ENCODE measurements around the gene DAZAP1. TPM values are rescaled to one million over a fixed set of nuclear protein-coding genes. Genes with fewer than 3 reads are reported as not detected.

DAZAP1 gene
- total RNA-seq, 2 experiments from 2014 or later = 128 to 133 TPM

- no peak for ATAC-seq (ENCODE audit: poor library complexity)
- Histone ChIP-seq H3K4me1 (ENCODE audit: insufficient read depth, low read length) (peaks cover 12% of the 10 kb centered on the region), H3K4me3 (ENCODE audit: low read length) (no peak overlapping the region), H3K36me3 (ENCODE audit: insufficient read depth, low read length) (peaks cover 34% of the 10 kb centered on the region), H3K27ac (ENCODE audit: low read depth in 1 of 2, low read length in 2 of 2) (no peak overlapping the region), H3K27me3 (ENCODE audit: control insufficient read depth in 1 of 2, insufficient read depth in 2 of 2, low read length in 2 of 2) (no peaks in the 10 kb centered on the region), H3K9me3 (ENCODE audit: control insufficient read depth in 1 of 2, insufficient read depth in 1 of 2, low read length in 2 of 2) (no peaks in the 10 kb centered on the region)
- TF ChIP-seq CTCF (IDR thresholded peaks at IDR 0.05) = no peak
- intact Hi-C loops (cut with DNase I, micrococcal nuclease) = no loop called here
- Mint-ChIP-seq H3K27me3 (no peaks in the 10 kb centered on the region), H3K36me3 (ENCODE audit: low read depth) (peaks cover 23% of the 10 kb centered on the region), H3K4me3 (no peak overlapping the region), H3K27ac (no peak overlapping the region), H3K9me3 (no peaks in the 10 kb centered on the region), H3K4me1 (ENCODE audit: low read depth) (no peaks in the 10 kb centered on the region)
- ChIA-PET CTCF (no interaction called here), POLR2A (no interaction called here)
- no peak for DNase-seq
Measured at GRCh38 chr19:1394252-1395193, 12.9 kb upstream of the DAZAP1 start.

GRCh38 chr19:1395194-1396018 is 12.0 kb upstream of the DAZAP1 start:
- H3K4me1 Mint-ChIP-seq (ENCODE audit: low read depth) = no peaks in the 10 kb centered on the region
- ChIA-PET POLR2A (no interaction called here), CTCF (no interaction called here)
- Histone ChIP-seq H3K27me3 (ENCODE audit: control insufficient read depth in 1 of 2, insufficient read depth in 2 of 2, low read length in 2 of 2) (no peaks in the 10 kb centered on the region), H3K4me1 (ENCODE audit: insufficient read depth, low read length) (peaks cover 16% of the 10 kb centered on the region), H3K9me3 (ENCODE audit: control insufficient read depth in 1 of 2, insufficient read depth in 1 of 2, low read length in 2 of 2) (no peaks in the 10 kb centered on the region), H3K4me3 (ENCODE audit: low read length) (no peak overlapping the region), H3K27ac (ENCODE audit: low read depth in 1 of 2, low read length in 2 of 2) (no peak overlapping the region), H3K36me3 (ENCODE audit: insufficient read depth, low read length) (peaks cover 29% of the 10 kb centered on the region)
- no peak overlapping the region for H3K27ac Mint-ChIP-seq
- no peaks in the 10 kb centered on the region for H3K9me3 Mint-ChIP-seq
- ATAC-seq (ENCODE audit: poor library complexity) (no peak), DNase-seq (peak in 1 of 14 experiments; percentile 37)
- intact Hi-C loops (cut with DNase I, micrococcal nuclease) = no loop called here
- peaks cover 16% of the 10 kb centered on the region for H3K36me3 Mint-ChIP-seq (ENCODE audit: low read depth)
- H3K27me3 Mint-ChIP-seq = no peaks in the 10 kb centered on the region
- TF ChIP-seq CTCF (IDR thresholded peaks at IDR 0.05) = no peak
- H3K4me3 Mint-ChIP-seq = no peak overlapping the region

- Histone ChIP-seq H3K27ac (ENCODE audit: low read depth in 1 of 2, low read length in 2 of 2) (no peak overlapping the region), H3K36me3 (ENCODE audit: insufficient read depth, low read length) (peaks cover 21% of the 10 kb centered on the region), H3K27me3 (ENCODE audit: control insufficient read depth in 1 of 2, insufficient read depth in 2 of 2, low read length in 2 of 2) (no peaks in the 10 kb centered on the region), H3K9me3 (ENCODE audit: control insufficient read depth in 1 of 2, insufficient read depth in 1 of 2, low read length in 2 of 2) (no peaks in the 10 kb centered on the region), H3K4me3 (ENCODE audit: low read length) (no peak overlapping the region), H3K4me1 (ENCODE audit: insufficient read depth, low read length) (peaks cover 24% of the 10 kb centered on the region)
- no peak for TF ChIP-seq CTCF (IDR thresholded peaks at IDR 0.05)
- Mint-ChIP-seq H3K27ac (no peak overlapping the region), H3K4me1 (ENCODE audit: low read depth) (no peaks in the 10 kb centered on the region), H3K4me3 (no peak overlapping the region), H3K27me3 (no peaks in the 10 kb centered on the region), H3K9me3 (no peaks in the 10 kb centered on the region), H3K36me3 (ENCODE audit: low read depth) (peaks cover 10% of the 10 kb centered on the region)
- intact Hi-C loops (cut with DNase I, micrococcal nuclease) = no loop called here
- POLR2A ChIA-PET = no interaction called here
- DNase-seq = no peak
- no peak for ATAC-seq (ENCODE audit: poor library complexity)
- CTCF ChIA-PET = no interaction called here
Measured at GRCh38 chr19:1396019-1396767, 11.2 kb upstream of the DAZAP1 start.

Measured in CD4-positive, alpha-beta T cell (primary cell).